Stimulated activated CD4-positive, alpha-beta T cell treated with anti-CD3 and anti-CD28 coated beads, Interleukin-15, amount 100 ng/mL, for 48 hours (primary cell): ENCODE results near the gene RMRP.

Experiments
- DNase-seq, 2 donors: peaks; one replicate each; pipeline ENCODE4 v3.0.0-alpha.2; 2020; ENCODE audit warnings: low read depth in 2 of 2

Gene RMRP

GRCh38 chr9:35657546-35658136 is at the start of gene RMRP:
Gene RMRP (minus strand): TSS chr9:35658019.
- DNase-seq = peak; percentile 94

DNA sequence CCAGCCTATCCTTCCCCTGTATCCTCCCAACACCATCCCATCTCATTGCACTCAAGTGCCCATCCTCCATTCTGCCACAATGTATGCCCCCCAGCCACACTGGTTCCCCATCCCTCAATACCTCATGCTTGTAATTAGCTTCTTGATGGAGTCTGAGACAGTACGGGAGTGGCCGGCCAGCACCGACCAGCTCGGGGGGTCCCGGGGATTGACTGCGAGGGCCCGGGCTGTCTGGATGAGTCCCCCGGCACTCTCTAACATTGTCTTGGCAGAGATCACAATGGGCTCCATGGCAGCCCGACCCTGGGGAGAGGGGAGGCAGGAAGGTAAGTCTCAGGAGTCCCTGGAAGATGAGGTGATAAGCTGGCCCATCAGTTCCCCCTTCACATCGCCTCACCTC is 49.1 kb upstream of the RMRP start:
- no peak for DNase-seq

DNA sequence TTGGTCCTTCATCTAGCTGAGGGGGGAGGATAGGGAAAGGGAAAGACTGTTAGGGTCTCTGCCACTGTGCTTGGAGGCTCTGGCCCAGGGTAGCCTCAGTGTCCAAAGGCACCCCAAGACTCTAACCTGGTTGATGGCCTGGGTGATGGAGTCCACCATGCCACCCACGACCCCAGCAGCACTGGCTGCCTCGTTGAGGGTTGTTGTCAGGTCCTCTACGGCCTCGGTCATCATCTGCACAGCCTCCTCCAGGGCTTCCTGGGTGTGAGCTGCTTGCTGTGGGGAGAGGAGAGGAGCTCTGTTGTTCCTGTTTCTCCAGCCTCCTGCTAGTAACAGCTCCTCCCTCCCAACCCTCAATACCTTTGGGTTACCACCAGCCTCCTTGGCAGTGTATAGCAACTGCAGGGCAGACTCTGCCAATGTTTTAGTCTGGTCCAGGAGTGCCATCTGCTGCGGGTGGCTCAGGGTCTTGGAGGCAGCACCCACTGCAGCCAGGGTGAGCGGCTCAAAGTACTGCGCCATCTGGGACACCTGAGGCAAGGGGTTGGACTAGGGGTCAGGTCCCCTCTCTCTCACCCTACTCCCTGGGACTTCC is 48.1 kb upstream of the RMRP start:
- DNase-seq = no peak

GRCh38 chr9:35705372-35705771 is 47.6 kb upstream of the RMRP start:
- DNase-seq = no peak

DNA sequence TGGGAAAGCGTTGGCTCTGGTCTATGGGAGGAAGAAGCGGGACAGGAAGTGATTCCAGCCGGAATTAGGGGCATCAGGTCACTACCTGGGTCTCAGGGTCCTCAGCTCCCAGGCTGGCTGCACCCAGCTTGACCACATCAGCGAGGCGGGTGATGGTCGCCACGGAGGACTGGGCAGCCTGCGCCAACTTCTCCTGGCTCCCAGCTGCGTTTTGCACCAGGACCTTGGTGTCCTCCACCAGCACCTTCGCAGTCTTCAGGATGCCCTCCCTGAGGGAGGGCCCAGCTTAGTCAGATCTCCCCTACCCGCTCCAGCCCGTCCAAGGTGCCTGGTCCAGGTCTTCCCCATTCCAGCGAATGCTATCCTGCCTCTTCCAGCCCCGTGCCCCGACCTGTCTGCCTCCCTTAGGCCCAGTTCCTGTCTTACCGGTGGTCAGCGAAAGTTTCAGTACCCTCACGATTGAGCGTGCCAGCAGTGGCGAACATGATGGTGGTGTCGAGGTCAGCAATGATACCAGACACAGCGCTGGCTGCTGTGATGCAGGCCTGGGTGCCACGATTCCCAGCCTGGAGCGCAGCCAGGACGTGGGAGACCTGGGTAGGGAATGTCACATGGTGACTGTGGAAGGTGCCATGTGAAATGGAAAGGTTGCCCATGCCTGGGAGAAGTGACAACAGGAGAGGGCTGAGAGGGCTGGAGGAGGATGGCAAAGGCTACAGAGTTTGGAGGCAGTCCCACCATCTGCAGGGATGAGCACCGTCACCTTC is 46.3 kb upstream of the RMRP start:
- DNase-seq = no peak

GRCh38 chr9:35702696-35703095 is 44.9 kb upstream of the RMRP start:
- no peak for DNase-seq

DNA sequence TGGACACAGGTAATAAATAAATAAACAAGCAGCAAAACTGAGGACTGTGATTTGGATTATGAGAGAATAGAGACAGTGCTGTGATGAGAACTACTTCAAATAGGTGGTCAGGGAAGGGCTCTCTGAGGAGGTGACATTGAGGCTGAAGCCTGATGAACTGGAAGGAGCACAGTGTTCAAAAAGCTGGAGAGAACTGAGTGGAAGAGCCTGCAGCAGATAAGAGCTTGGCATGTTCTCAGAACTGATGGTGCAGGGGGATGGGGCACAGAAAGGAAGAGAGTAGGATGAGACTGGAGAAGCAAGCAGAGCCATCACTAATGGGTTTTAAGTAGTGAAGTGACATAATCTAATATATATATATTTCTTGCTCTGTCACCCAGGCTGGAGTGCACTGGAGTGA is 43.1 kb upstream of the RMRP start:
- DNase-seq = no peak

DNA sequence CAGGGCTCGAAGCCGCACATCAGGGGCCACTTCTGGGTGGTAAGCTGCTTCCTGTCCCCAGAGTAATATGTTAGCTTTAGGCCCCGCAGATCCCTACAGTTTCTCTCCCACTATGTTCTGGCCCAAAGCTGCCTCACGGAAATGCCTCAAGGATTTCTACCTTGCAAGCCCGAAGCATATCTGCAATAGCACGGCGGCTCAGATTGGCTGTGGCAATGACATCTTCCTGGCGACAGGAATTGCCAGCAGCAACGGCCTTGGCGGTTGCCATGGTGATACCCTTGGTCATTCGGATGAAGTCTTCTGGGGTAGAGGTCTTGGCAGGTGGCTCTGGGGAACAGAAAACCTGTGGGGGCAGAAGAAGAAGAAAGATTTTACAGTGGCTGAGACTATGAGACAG is 42.2 kb upstream of the RMRP start:
- no peak for DNase-seq

DNA sequence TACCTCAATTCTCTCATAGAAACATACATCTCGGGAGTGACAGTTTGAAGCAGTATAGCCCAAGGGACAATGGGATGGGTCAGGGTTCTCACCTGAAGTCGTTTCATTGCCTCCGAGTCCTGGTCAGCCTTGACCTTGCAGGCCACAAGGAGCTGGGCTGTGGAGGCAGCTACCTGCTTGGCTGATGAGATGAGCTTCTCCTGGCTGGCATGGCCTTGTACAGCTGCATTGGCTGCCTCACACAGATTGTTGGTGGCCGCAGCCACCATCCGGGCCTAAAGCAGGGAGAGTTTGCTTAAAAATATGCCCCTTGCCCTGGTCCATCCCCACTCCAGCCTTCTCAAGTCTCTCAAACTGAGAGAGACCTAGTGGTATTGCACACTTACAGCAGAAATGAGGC is 40.4 kb upstream of the RMRP start:
- no peak for DNase-seq

DNA sequence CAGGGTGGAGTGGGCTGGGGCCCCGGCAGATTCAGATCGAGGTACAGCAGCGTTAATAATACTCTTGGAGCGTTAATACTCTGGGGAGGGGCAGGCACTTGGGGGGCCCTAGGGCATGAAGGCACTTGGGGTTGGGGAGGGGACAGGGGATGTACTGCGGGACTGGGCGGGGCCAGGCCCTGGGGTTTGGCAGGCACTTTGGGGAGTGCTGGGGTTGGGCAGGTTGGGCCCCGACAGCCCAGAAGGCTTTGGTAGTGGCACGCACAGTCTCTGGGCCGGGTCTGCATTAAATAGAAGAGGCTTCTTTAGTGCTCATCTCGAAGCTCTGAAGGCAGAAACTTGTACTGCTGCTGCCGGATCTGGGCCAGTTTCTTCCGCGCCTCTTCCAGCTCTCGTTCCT is 39.7 kb upstream of the RMRP start:
- no peak for DNase-seq

GRCh38 chr9:35696520-35697215 is 38.8 kb upstream of the RMRP start:
- DNase-seq = no peak

- no peak for DNase-seq
Observed at GRCh38 chr9:35695943-35696401, 38.2 kb upstream of the RMRP start.

GRCh38 chr9:35691757-35692301 is 34.0 kb upstream of the RMRP start:
- no peak for DNase-seq

- DNase-seq = no peak
Observed at GRCh38 chr9:35691334-35691650, 33.5 kb upstream of the RMRP start.

- DNase-seq = no peak
Observed at GRCh38 chr9:35690614-35691333, 33.0 kb upstream of the RMRP start.

DNA sequence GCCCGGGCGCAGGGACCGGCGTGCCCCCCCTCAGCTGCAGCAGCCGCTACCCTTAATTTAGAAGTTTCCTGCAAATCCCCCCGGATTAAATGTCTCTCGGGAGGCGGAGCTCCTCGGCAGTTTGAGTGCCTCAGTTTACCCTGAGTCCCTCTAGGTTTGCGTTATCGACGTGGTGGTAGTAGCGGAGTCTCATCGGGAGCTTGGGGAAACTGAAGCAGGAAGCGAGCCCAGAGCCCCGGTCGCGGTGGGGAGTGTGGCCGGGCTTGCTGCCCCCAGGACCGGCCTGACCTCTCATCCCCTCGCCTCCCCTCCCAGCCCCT is 32.4 kb upstream of the RMRP start:
- no peak for DNase-seq

GRCh38 chr9:35689542-35690293 is 31.9 kb upstream of the RMRP start, which contains the start of gene TPM2:
Gene TPM2 (minus strand): TSS chr9:35689925. CDS start chr9:35689817, 108 bp downstream.
- DNase-seq = no peak

- no peak for DNase-seq
Observed at GRCh38 chr9:35688558-35689541, 31.0 kb upstream of the RMRP start.

DNA sequence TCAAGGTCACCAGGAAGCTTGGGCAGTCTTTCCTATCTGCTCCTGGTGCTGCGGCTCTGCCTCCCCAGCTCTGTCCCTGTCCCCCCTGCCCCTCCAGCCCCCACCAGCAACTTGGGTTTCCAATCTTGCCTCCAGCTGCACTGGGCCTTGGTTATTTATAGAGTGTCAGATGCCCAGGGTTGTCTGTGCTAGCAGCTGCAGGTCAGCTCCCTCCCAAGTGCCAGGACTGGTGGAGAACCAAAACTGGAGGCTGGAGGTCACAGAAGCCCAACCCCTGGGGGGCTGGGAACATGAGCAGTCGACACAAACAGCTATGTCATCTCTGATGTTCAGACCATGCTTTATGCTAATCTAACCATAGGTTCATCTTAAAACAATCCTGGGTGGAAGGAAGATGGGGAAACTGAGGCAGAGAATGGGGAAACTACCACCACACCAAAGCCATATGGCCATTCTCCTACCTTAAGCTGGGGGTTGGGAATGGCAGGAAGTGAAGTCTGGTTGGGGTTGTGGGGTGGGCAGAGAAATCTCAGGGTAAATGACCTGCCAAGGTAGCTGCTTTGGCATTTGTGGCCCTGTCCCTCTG is 30.2 kb upstream of the RMRP start:
- no peak for DNase-seq
